HT1080 (cell line): ENCODE results near the gene RAP1B. TPM values are rescaled to one million over a fixed set of nuclear protein-coding genes. Genes with fewer than 3 reads are reported as not detected.
"Not testable (repeated sequence)": the region's sequence is repeated elsewhere in the genome, so short reads cannot be mapped to it uniquely, and the experiment has no call there.

ENCODE experiments used
- DNase-seq: peaks from one replicate; pipeline ENCODE4 v3.0.0-alpha.2; 2015; ENCODE audit warnings: low read depth
- total RNA-seq: library from RNA; depleted of rRNA; stranded (reverse); fragments of >200 nt; shearing (Covaris generic); gene quantifications from 2 replicates; pipeline ENCODE4 v1.2.3, GENCODE V29; 2014

Gene RAP1B
- total RNA-seq, 1 experiment from 2014 or later, result 229 TPM

- no peak for DNase-seq
These were observed 23.2 kb downstream of the RAP1B start for GRCh38 chr12:68633614-68634558.

- no peak for DNase-seq
These were observed 25.6 kb downstream of the RAP1B start for GRCh38 chr12:68636268-68636667.

- DNase-seq, result not testable (repeated sequence)
These were observed 26.7 kb downstream of the RAP1B start for GRCh38 chr12:68637439-68637838.

- no peak for DNase-seq
These were observed 27.5 kb downstream of the RAP1B start for GRCh38 chr12:68638171-68638570.

- DNase-seq, result no peak
These were observed 28.2 kb downstream of the RAP1B start for GRCh38 chr12:68638721-68639395.

- no peak for DNase-seq
These were observed 28.7 kb downstream of the RAP1B start for GRCh38 chr12:68639396-68639767.

GRCh38 chr12:68641138-68641537 lies 30.4 kb downstream of the RAP1B start:
- DNase-seq, result no peak

GRCh38 chr12:68646484-68646883 lies 35.8 kb downstream of the RAP1B start:
- no peak for DNase-seq

GRCh38 chr12:68647507-68647906 lies 36.8 kb downstream of the RAP1B start:
- no peak for DNase-seq

GRCh38 chr12:68648179-68648578 lies 37.5 kb downstream of the RAP1B start:
- no peak for DNase-seq

- no peak for DNase-seq
These were observed 54.4 kb downstream of the RAP1B start for GRCh38 chr12:68665016-68665569.

- no peak for DNase-seq
These were observed 56.6 kb downstream of the RAP1B start for GRCh38 chr12:68667291-68667690.

GRCh38 chr12:68667896-68668295 lies 57.2 kb downstream of the RAP1B start:
- DNase-seq, result no peak

- no peak for DNase-seq
These were observed 60.5 kb downstream of the RAP1B start for GRCh38 chr12:68671179-68671578.

GRCh38 chr12:68673788-68674187 lies 63.1 kb downstream of the RAP1B start:
- DNase-seq, result no peak

GRCh38 chr12:68674376-68674775 lies 63.7 kb downstream of the RAP1B start:
- no peak for DNase-seq

GRCh38 chr12:68675101-68675842 lies 64.6 kb downstream of the RAP1B start:
- DNase-seq, result no peak

- DNase-seq, result not testable (repeated sequence)
These were observed 66.2 kb downstream of the RAP1B start for GRCh38 chr12:68676854-68677253.

GRCh38 chr12:68686262-68686594 lies 75.5 kb downstream of the RAP1B start:
- no peak for DNase-seq

GRCh38 chr12:68686595-68687521 lies 76.2 kb downstream of the RAP1B start, which contains the start of gene NUP107:
Gene NUP107 (plus strand): TSS chr12:68686978. CDS start chr12:68687066, 88 bp downstream.
- peak; percentile 99 for DNase-seq
